Activated gamma-delta T cell treated with Interleukin-2 at 50 U/mL for 16 hours (primary cell): ENCODE measurements around the gene NQO1.
"Not testable (repeated sequence)": the region's sequence is repeated elsewhere in the genome, so short reads cannot be mapped to it uniquely, and the experiment has no call there.

Experiments used
- DNase-seq: peaks from one replicate; pipeline ENCODE4 v3.0.0-alpha.2; 2020

NQO1 gene

DNA sequence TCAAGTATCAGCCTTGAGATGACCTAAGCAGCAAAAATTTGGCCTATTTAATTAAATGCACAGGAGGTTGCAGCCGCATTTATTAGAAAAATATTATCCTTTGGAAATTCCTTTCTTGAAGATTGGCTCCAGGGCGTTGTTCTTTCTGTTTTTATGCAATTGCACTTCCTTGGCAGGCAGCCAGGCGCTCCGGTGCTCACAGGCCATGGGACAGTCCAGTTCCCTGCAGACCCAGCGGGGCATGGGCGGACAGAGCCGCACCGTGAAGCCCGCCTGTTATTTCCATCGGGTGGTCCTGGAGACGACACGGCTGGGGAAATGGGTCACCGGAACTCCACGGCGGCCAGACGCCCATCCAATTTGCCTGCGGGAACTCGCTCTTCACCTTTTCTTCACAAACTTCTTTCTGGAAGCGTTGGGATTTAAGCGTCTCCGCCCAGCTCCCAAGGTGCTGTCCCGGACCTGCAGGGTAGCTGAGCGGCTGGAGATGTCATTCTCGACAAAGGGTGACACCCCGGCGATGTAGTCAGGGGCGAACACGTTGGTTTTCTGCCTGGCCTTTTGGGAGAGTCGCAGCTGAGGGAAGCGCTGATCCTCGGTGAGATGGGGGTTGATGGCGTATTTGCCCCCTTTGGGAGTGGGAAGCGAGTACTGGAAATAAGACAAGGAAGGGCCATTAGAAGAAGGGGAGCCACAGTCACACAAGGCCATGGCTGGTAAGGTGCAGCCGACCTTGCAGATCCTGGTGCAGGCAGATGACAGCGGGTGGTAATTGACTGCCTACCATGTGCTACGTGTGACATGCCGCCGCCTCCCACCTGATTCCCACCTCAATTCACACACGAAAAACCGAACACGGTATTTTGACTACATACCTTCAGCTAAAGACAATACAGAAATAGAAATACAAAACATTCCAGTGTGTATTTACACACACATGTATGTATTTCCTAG lies 15.9 kb upstream of the NQO1 start:
- DNase-seq, result no peak

DNA sequence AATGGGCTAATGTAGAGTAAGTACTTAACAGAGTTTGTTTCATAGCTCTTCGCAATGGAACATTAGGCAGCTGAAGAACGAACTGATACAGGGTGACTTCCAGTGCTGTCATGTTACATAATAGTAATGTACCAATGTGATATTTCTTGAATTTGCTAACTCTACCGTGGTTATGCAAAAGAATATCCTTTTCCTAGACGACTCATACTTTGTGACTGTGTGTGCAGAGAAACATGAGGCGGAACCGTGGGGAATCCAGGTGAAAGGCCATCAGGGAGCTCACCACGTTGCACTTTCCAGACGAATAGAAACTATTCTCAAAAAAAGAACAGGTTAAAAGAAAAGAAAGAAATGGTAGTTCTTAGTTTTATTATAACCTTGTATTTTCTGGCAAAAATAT lies 15.2 kb upstream of the NQO1 start:
- no peak for DNase-seq

DNA sequence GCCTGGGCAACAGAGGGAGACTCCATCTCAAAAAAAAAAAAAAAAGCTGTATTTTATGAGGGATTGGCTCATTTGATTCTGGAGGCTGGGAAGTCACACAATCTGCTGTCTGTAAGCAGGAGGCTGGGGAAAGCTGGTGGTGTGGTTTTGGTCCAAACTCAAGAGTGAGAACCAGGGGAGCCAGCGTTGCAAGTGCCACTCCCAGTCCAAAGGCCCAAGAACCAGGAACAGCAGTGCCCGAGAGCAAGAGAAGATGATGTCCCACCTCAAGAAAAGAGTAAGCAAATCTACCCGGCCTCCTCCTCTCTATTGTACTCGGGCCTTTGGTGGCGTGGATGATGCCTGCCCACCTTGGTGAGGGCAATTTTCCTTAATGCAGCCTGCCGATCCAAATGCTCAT lies 5.7 kb upstream of the NQO1 start:
- DNase-seq, result no peak

DNA sequence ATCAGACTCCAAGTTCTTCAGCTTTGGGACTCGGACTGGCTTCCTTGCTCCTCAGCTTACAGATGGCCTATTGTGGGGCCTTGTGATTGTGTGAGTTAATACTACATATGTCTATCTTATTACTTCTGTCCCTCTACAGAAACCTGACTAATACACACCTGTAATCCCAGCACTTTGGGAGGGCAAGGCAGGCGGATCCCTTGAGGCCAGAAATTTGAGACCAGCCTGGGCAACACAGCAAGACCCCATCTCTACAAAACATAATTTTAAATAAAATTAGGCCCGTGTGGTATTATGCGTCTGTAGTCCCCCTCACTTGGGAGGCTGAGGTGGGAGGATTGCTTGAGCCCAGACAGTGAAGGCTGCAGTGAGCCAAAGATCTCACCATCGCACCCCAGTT lies 4.9 kb upstream of the NQO1 start:
- DNase-seq, result not testable (repeated sequence)

DNA sequence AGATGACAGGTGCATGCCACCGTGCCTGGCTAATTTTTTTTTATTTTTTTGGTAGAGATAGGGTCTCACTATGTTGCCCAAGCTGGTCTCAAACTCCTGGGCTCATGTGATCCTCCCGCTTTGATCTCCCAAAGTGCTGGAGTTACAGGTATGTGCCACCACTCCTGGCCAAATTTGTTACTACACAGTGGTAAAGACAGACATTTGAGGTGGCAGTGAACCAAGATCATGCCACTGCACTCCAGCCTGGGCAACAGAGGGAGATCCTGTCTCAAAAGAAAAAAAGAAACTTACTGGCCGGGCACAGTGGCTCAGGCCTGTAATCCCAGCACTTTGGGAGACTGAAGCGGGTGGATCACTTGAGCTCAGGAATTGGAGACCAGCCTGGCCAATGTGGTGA lies 2.7 kb upstream of the NQO1 start:
- DNase-seq, result not testable (repeated sequence)

DNA sequence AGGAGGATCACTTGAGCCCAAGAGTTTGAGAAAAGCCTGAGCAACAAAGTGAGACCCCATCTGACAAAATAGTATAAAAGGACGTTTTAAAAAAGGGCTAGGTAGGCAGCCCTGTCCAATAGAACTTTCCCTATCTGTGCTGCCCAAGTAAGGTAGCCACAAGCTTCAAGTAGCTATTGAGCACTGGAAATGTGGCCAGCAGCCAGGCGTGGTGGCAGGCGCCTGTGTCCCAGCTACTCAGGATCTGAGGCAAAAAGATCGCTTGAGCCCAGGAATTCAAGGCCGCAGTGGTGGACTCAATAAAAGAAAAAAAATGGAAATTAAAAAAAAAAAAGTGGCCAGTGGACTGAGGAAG lies 1.5 kb upstream of the NQO1 start:
- DNase-seq, result no peak

DNA sequence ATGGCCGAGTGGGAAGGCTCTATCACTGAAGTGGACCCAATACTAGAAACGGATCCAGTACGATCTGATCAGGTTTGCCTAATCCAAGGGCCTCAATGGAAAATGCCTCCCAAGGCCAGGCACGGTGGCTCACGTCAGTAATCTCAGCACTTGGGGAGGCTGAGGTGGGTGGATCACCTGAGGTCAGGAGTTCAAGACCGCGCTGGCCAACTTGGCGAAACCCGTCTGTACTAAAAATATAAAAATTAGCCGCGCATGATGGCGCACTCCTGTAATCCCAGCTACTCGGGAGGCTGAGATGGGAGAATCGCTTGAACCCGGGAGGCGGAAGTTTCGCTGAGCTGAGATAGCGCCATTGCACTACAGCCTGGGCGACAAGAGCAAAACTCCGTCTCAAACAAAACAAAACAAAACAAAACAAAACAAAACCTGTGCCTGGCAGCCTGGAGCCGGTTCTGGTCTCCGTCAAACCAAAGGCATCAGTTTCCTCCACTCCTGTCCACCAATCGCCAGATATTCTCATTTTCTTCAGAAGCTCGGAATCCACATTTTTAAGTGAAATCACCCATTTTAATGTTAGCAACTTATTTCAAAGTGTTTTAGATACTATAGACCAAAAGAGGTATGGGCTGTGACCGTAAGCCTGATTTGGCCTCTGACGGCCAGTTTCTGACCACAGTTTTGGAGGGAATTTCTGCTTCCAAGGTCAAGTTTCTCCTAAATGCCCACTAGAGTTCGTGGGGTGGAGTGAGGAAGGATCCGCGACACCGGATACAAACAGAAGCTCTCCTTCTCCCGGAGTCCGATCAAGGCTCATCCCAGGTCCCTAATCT lies 664 bp downstream of the NQO1 start:
- DNase-seq, result no peak

DNA sequence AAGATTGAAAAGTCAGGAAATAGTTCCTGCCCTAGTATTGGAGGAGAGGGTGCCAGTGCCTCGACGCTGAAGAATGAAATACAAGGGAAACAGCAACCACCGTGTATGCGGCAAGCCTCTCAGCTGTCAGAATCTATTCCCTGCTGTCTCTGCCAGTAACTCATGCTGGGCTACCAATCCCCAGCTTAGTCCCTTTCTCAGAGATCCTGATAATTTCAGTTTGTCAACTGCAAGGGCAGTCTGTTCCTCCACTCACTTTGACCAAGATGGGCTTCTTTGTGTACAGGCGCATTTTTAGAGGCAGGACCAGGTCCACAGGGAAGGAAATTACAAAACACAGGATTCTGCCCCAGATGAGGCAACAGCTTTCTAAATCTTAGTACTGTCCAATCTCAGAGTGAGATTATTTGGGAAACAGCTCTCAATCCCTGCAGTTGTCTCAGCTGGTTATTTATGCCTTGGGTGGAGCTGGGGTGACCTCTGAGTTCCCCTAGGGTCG lies 1.3 kb downstream of the NQO1 start:
- DNase-seq, result no peak

DNA sequence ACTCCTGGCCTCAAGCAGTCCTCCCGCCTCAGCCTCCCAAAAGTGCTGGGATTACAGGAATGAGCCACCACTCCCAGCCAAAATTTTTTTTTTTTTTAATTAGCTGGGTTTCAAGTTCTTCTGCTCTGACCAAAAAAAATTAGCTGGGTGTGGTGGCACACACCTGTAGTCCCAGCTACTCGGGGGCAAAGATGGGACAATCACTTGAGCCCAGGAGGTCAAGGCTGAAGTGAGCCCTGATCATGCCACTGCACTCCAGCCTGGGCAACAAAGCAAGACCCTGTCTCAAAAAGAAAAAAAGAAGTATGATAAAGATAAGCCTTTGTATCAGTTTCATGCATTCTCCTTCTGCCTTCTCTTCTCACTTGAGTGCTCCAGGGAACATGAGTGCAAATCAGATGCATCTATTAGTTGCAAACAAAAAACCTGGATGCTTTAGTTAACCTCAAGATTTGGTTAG lies 1.9 kb downstream of the NQO1 start:
- DNase-seq, result no peak

DNA sequence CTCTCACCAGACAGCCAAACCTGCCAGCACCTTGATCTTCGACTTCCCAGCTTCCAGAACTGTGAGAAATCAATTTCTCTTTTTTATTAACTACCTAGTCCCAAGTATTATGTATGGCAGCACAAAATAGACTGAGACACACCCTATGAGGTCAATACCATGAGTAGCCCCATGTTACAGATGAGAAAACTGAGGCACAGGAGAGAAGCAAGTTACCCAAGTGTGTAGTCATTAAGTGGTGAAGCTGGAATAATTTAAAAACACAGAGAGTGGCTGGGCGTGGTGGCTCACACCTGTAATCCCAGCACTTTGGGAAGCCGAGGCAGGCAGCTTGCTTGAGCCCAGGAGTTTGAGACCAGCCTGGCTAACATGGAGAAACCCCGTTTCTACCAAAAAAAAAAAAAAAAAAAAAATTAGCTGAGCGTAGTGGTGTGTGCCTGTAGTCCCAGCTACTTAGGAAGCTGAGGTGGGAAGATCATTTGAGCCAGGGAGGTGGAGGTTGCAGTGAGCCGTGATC lies 4.9 kb downstream of the NQO1 start:
- DNase-seq, result no peak

DNA sequence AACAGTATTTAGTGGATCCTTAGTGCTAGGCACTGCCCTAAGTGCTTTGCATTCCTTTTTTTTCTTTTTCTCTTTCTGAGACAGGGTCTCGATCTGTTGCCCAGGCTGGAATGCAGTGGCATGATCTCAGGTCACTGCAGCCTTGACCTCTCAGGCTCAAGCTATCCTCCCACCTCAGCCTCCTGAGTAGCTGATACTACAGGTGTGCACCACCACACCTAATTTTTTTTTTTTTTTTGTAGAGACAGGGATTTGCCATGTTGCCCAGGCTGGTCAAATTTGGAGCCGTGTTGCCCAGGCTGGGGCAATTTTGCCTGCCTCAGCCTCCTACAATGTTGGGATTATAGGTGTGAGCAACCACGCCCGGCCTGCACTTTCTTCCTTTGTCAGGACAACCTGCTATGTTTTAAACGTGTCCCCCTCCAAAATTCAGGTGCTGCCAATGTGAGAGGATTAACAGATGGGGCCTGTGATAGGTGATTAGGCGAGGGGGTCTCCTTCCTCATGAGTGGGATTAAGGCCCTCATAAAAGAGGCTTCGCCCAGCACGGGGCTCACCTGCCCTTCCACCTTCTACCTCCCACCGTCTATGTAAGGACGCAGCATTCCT lies 5.4 kb downstream of the NQO1 start:
- no peak for DNase-seq

DNA sequence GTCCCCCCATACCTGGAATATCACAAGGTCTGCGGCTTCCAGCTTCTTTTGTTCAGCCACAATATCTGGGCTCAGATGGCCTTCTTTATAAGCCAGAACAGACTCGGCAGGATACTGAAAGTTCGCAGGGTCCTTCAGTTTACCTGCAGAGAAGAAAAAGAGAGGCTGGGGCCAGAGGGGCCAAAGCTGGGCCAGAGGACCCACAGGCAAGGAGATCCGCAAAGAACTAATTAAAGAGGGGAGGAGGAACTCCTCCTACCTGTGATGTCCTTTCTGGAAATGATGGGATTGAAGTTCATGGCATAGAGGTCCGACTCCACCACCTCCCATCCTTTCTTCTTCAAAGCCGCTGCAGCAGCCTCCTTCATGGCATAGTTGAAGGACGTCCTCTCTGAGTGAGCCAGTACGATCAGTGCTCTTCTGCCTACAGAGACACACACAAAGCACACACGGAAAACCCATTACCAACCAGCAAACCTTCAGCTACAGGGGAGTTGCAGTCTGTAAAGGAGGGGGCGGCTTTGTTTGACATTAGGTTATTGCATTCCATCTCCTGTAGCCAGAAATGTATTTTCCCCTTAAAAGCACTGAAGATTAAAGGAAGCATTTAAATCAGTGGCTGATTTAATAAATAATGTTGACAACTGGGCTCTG lies 8.1 kb downstream of the NQO1 start:
- DNase-seq, result no peak

DNA sequence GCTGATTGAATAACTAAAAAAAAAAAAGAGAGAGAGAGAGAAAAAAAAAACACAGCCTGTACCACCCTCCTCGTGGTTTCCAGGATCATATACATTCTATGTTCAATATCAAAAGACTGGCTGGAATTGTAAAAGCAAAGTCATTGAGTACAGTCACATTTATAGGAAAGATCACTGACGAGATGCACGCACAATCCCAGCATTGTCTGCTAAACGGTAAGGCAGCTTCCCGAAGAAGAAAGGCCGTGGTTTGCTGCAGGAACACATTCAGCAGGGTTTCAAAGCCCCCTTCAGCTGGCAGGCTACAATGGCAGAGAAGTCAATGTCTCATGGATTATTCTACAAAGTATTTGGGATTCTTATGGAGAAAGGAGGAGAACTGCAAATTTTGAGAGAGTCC lies 9.3 kb downstream of the NQO1 start:
- no peak for DNase-seq

DNA sequence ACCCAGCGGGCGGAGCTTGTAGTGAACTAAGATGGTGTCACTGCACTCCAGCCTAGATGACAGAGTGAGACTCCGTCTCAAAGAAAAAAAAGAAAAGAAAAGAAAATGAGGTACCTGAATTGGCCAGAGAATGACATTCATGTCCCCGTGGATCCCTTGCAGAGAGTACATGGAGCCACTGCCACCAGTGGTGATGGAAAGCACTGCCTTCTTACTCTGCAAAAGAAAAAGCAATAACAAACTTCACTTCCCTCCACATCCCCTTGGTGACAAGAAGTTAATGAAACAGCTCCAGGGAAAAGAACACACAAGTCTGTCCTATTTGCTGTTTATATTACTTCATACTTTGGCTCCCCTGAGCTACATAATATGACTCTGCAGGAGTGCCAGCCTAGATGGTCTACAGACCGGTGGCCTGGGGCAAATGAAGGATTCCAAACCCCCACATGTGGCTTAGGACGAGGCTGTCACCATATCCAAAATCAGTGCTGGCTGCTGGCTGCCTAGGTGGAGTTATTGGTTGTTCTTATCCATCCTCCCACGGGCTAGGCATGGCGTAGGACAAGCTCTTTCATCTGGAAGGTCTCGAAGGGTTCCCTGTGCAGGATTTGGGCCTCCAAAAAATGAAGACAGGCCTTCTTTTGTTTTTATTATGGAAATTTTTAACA lies 13.3 kb downstream of the NQO1 start:
- no peak for DNase-seq

DNA sequence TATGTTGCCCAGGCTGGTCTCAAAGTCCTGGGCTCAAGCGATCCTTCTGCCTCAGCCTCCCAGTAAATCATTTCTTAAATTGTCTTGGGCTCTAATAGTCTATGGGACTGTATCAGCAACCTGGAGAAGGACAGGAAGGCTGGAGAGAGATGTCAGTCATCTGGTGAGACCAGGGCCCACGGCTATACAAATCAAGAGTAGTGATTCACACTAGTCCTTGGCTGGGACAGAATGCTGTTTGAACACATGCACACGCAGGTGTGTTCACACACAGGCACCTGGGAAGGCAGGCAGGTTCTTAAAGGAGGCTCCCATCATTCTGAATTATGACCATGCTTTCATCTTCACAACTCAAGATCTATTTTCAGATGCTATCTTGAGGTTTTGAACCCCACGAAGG lies 14.1 kb downstream of the NQO1 start:
- DNase-seq, result no peak

DNA sequence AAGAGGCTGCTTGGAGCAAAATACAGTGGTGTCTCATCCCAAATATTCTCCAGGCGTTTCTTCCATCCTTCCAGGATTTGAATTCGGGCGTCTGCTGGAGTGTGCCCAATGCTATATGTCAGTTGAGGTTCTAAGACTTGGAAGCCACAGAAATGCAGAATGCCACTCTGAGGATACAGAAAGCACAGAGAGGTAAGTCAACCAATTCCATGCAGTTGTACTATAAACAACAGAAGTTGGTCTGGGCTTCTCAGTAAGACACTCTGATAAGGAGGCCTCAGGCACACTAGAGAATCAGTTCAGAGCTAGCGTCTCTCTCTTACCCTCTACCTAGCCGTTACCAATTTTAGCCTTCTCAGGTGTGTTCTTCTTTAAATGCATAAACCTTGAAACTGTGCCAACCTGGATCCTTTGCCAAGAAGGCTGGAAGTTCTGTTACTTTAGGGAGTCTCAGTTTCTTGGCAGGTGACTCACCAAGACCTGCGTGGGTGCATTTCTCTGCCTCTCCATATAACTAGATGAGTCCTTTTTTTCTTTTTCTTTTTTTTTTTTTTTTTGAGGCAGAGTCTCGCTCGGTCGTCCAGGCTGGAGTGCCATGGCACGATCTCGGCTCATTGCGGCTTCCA lies 15.1 kb downstream of the NQO1 start:
- DNase-seq, result no peak

DNA sequence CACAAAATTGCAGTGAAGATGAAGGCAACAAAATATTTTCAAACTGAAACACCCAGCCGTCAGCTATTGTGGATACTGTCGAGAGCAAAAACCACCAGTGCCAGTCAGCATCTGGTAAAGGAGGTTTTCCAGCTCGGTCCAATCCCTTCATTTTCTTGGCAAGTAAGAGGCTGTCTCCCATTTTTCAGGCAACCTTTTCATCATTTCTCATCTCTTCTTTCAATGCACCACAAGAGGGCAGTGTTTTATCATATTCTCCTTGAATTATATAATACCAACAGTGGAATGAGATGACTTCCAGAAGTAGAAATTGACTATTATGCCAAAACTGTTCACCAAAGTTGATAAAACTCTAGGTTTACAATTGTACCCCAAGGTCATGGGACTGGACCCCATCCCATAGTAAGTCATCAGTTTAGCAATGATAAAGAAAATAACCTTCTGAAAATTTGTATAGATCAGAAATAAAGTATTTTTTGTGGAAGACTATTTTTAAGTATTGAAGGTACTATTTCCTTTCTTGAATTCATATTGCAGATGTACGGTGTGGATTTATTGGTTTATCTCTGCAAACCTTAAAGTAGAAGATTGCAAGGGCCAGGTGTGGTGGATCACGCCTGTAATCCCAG lies 16.8 kb downstream of the NQO1 start:
- DNase-seq, result no peak

DNA sequence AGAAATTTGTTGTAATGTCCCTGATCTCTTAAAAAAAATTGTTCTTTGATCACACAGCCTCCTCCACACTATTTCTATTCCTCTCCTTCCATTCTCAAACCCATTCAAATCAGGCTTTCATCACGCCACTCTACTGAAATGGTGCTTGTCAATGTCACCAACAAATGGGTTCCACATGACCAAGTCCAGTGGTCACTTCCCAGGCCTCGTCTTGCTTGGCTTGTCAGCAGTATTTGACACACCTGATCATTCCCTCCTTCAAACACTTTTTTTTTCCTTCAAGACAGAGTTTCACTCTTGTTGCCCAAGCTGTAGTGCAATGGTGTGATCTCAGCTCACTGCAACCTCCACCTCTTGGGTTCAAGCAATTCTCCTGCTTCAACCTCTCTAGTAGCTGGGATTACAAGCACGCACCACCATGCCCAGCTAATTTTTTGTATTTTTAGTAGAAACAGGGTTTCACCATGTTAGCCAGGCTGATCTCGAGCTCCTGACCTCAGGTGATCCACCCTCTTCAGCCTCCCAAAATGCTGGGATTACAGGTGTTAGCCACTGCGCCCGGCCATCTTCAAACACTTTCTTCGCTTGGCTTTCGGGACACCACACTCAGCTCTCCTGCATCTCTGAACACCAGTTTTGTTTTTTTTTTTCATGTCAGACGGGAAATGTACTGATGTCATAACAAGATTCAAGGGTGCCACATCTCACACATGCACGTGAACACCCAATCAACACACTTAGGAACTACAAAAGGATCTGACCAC lies 18.3 kb downstream of the NQO1 start:
- DNase-seq, result no peak

DNA sequence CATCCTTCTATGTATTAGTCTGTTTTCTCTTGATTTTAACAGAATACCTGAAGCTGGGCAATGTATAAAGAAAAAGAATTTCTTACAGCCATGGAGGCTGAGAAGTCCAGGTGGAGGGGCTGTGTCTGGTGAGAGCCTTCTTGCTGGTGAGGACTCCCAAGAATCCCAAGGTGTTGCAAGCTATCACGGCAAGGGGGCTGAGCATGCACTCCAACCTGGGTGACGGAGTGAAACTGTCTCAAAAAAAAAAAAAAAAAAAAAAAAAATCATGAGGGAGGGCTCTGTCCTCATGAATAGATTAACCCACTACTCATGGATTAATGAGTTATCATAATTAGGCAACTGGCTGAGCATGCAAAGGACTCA lies 19.4 kb downstream of the NQO1 start:
- no peak for DNase-seq

DNA sequence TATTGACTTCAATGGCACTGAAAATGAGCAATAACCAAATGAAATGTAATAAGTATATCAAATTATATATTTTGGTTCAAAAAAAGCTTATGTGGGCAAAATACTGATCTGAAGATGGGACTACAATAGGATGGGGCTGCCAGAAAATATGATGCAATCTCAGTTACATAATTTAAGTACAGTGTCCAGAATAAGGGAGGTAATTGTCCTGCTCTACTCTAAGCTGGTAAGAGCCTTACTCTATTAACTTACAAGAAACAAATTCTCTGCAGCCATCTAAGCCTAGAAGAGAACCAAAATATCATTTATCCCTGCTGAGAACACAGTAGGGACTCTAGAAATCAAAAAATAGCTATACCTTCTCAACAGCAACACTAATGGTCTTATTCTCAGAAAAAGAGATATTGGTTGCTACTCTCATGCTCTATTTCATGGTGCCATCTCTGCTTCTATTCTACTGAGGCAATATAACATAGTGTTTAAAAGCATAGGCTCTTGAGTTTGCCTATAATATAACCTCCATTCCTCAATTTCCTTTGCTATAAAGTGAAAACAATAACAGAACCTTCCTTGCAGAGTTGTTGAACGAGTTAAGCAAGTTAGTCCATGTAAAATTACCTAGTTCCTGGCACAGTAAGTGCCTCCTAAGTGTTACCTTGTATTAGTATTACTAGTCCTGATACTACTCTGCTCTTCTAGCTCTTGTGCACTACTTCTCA lies 19.9 kb downstream of the NQO1 start:
- no peak for DNase-seq
